H1 (cell line): ENCODE measurements around the gene MFRP. TPM values are rescaled to one million over a fixed set of nuclear protein-coding genes. Genes with fewer than 3 reads are reported as not detected.
A peak's percentile ranks its signal among the peaks of the same experiment; 100 is the strongest.

ENCODE experiments used
- CTCF ChIA-PET: fragments of 300-600 bp; sonication (Branson Sonifier 250); formaldehyde crosslinking; loops from one replicate; lab custom pipeline; 2021; ENCODE audit not compliant: partially characterized antibody; lab: Charles Lee
- POLR2A ChIA-PET: fragments of 300-600 bp; sonication (Branson Sonifier 250); formaldehyde crosslinking; loops from one replicate; lab custom pipeline; 2021; ENCODE audit warnings: inconsistent platforms; ENCODE audit not compliant: partially characterized antibody; lab: Charles Lee
- DNase-seq, 2 experiments: peaks; one replicate each; pipeline versions ENCODE4 v3.0.0 to v3.0.0-alpha.2; 2010 to 2022; ENCODE audit warnings: low spot score in 2 of 2, low read depth in 1 of 2, mixed read lengths in 1 of 2
- FAIRE-seq: peaks from 2 replicates; lab custom pipeline; 2011; peaks lifted over from hg19 to GRCh38; lab: Jason Lieb, UNC
- H2AFZ ChIP-seq: 2 replicates; pipeline ENCODE4 v1.8.1; 2012; ENCODE audit warnings: low read length, inconsistent platforms
- H2AK5ac ChIP-seq: 2 replicates; pipeline ENCODE4 v1.6.1; 2013; ENCODE audit warnings: low read depth, low read length
- H2BK120ac ChIP-seq: replicated peaks from 2 replicates; pipeline ENCODE3; 2013; ENCODE audit warnings: low read depth, low read length, inconsistent platforms
- H2BK12ac ChIP-seq: 2 replicates; pipeline ENCODE4 v1.6.1; 2013; ENCODE audit warnings: low read depth, low read length
- H2BK15ac ChIP-seq: 2 replicates; pipeline ENCODE4 v1.6.1; 2013; ENCODE audit warnings: low read length
- H2BK20ac ChIP-seq: 2 replicates; pipeline ENCODE4 v1.6.1; 2013; ENCODE audit warnings: low read length
- H2BK5ac ChIP-seq: 2 replicates; pipeline ENCODE4 v1.6.1; 2013; ENCODE audit warnings: low read depth, low read length
- H3K14ac ChIP-seq: 2 replicates; pipeline ENCODE4 v1.6.1; 2013; ENCODE audit warnings: inconsistent platforms; ENCODE audit not compliant: insufficient read length
- H3K18ac ChIP-seq: 2 replicates; pipeline ENCODE4 v1.6.1; 2013; ENCODE audit warnings: low read length; ENCODE audit errors: extremely low read depth
- H3K23ac ChIP-seq: 2 replicates; pipeline ENCODE4 v1.6.1; 2013; ENCODE audit warnings: inconsistent platforms; ENCODE audit not compliant: insufficient read length
- H3K23me2 ChIP-seq: 2 replicates; pipeline ENCODE4 v1.6.1; 2013; ENCODE audit warnings: low read depth, low read length
- H3K27ac ChIP-seq: 2 replicates; pipeline ENCODE4 v1.6.1; 2011; ENCODE audit warnings: low read depth, low read length, inconsistent platforms
- H3K27me3 ChIP-seq, 4 experiments: replicated peaks in 1 of 4; 1 replicate in 1 of 4; 2 replicates in 3 of 4; pipeline versions ENCODE4 v1.6.1 to v1.8.1; 2011 to 2013; ENCODE audit warnings: low read length in 3 of 4, mild to moderate bottlenecking in 3 of 4, inconsistent platforms in 2 of 4, mixed read lengths in 2 of 4, moderate library complexity in 1 of 4; ENCODE audit not compliant: control insufficient read depth in 3 of 4, insufficient read depth in 3 of 4; ENCODE audit errors: extremely low read depth in 1 of 4
- H3K36me3 ChIP-seq, 4 experiments: 2 replicates each; pipeline versions ENCODE4 v1.6.1 to v1.8.1; 2011 to 2013; ENCODE audit warnings: mild to moderate bottlenecking in 4 of 4, low read length in 3 of 4, moderate library complexity in 2 of 4, control low read depth in 1 of 4, inconsistent platforms in 1 of 4; ENCODE audit not compliant: insufficient read depth in 4 of 4, control insufficient read depth in 2 of 4
- H3K4ac ChIP-seq: replicated peaks from 2 replicates; pipeline ENCODE3; 2013; ENCODE audit warnings: low read length, low read depth, mixed read lengths, inconsistent platforms; ENCODE audit not compliant: insufficient read length
- H3K4me1 ChIP-seq, 4 experiments: replicated peaks in 1 of 4; 1 replicate in 1 of 4; 2 replicates in 3 of 4; pipeline versions ENCODE4 v1.6.1 to v1.8.1; 2011 to 2013; ENCODE audit warnings: low read length in 3 of 4, inconsistent platforms in 2 of 4, mixed read lengths in 1 of 4; ENCODE audit not compliant: insufficient read depth in 4 of 4, control insufficient read depth in 3 of 4
- H3K4me2 ChIP-seq, 2 experiments: 2 replicates each; pipeline versions ENCODE4 v1.6.1 to v1.8.1; 2011 to 2013; ENCODE audit warnings: low read depth in 2 of 2, low read length in 2 of 2, control low read depth in 1 of 2, inconsistent platforms in 1 of 2, mild to moderate bottlenecking in 1 of 2; ENCODE audit not compliant: insufficient read depth in 1 of 2
- H3K4me3 ChIP-seq, 4 experiments: fragments of 200-600, 300-600 bp in 1 of 4; sonication (generic), shearing (Covaris generic), sonication (Bioruptor Twin) in 1 of 4; 2 replicates each; pipeline versions ENCODE4 v1.5.1 to v1.8.1; 2011 to 2016; ENCODE audit warnings: low read length in 4 of 4, low read depth in 3 of 4, control low read depth in 2 of 4, inconsistent platforms in 2 of 4, mild to moderate bottlenecking in 2 of 4, mixed read lengths in 1 of 4, moderate library complexity in 1 of 4; ENCODE audit not compliant: insufficient read depth in 2 of 4; ENCODE audit errors: extremely low read depth in 1 of 4
- H3K56ac ChIP-seq: replicated peaks from 2 replicates; pipeline ENCODE3; 2013; ENCODE audit warnings: low read depth, mild to moderate bottlenecking, mixed read lengths, low read length, inconsistent platforms; ENCODE audit not compliant: insufficient read length
- H3K79me1 ChIP-seq: 2 replicates; pipeline ENCODE4 v1.6.1; 2013; ENCODE audit warnings: low read depth, low read length, control low read depth
- H3K79me2 ChIP-seq, 2 experiments: 2 replicates each; pipeline versions ENCODE4 v1.6.1 to v1.8.1; 2012 to 2013; ENCODE audit warnings: low read length in 2 of 2, mild to moderate bottlenecking in 2 of 2, inconsistent platforms in 1 of 2; ENCODE audit not compliant: insufficient read depth in 2 of 2, control insufficient read depth in 1 of 2
- H3K9ac ChIP-seq, 4 experiments: replicated peaks in 1 of 4; 1 replicate in 1 of 4; 2 replicates in 3 of 4; pipeline versions ENCODE4 v1.6.1 to v1.8.1; 2011 to 2013; ENCODE audit warnings: low read depth in 3 of 4, low read length in 3 of 4, control low read depth in 2 of 4, mild to moderate bottlenecking in 2 of 4, moderate library complexity in 2 of 4, inconsistent platforms in 1 of 4; ENCODE audit errors: extremely low read depth in 1 of 4
- H3K9me3 ChIP-seq, 2 experiments: 2 replicates each; pipeline versions ENCODE4 v1.6.1 to v1.8.1; 2012 to 2013; ENCODE audit warnings: mild to moderate bottlenecking in 2 of 2, moderate library complexity in 2 of 2, control low read depth in 1 of 2, inconsistent platforms in 1 of 2, low read depth in 1 of 2, low read length in 1 of 2, mixed read lengths in 1 of 2; ENCODE audit not compliant: insufficient read depth in 2 of 2
- H4K20me1 ChIP-seq, 2 experiments: replicated peaks in 1 of 2; 2 replicates each; pipeline versions ENCODE3 to v1.8.1; 2011 to 2013; ENCODE audit warnings: inconsistent platforms in 2 of 2, low read length in 2 of 2, mild to moderate bottlenecking in 1 of 2; ENCODE audit not compliant: insufficient read depth in 2 of 2, control insufficient read depth in 1 of 2
- H4K5ac ChIP-seq: 2 replicates; pipeline ENCODE4 v1.6.1; 2013; ENCODE audit warnings: low read length, low read depth, mixed read lengths, inconsistent platforms; ENCODE audit not compliant: insufficient read length
- H4K8ac ChIP-seq: 2 replicates; pipeline ENCODE4 v1.8.0; 2013; ENCODE audit warnings: mild to moderate bottlenecking, moderate library complexity, low read length, inconsistent platforms; ENCODE audit not compliant: insufficient read depth; ENCODE audit errors: extremely low read depth
- H4K91ac ChIP-seq: replicated peaks from 2 replicates; pipeline ENCODE3; 2013; ENCODE audit warnings: low read length, mixed read lengths, inconsistent platforms; ENCODE audit not compliant: insufficient read length
- ATF3 ChIP-seq: IDR thresholded peaks from 2 replicates; pipeline ENCODE4 v1.6.1; 2011; ENCODE audit warnings: low read depth, mild to moderate bottlenecking, low read length; ENCODE audit not compliant: insufficient read depth
- BCL11A ChIP-seq, 2 experiments: IDR thresholded peaks; one replicate each; pipeline ENCODE4 v1.6.1; 2011; ENCODE audit warnings: low read depth in 2 of 2, low read length in 2 of 2, mild to moderate bottlenecking in 2 of 2
- CREB1 ChIP-seq: IDR thresholded peaks from 2 replicates; pipeline ENCODE4 v1.6.1; 2012; ENCODE audit warnings: inconsistent platforms
- CTCF ChIP-seq, 3 experiments: IDR thresholded peaks; 1 replicate in 2 of 3; 2 replicates in 1 of 3; pipeline versions ENCODE4 v1.5.1 to v1.6.1; 2011; ENCODE audit warnings: low read length in 3 of 3, mild to moderate bottlenecking in 3 of 3, inconsistent platforms in 2 of 3, low read depth in 1 of 3, moderate library complexity in 1 of 3; ENCODE audit not compliant: insufficient read depth in 1 of 3; ENCODE audit errors: control extremely low read depth in 1 of 3
- HDAC6 ChIP-seq: IDR thresholded peaks from one replicate; pipeline ENCODE4 v1.7.1; 2012; ENCODE audit warnings: low read depth, mild to moderate bottlenecking, inconsistent platforms, low read length, moderate library complexity
- JUN ChIP-seq: IDR thresholded peaks from 2 replicates; pipeline ENCODE4 v1.6.1; 2011; ENCODE audit warnings: low read depth, mild to moderate bottlenecking, improper control_type of control experiment, low read length
- JUND ChIP-seq: IDR thresholded peaks from 2 replicates; pipeline ENCODE4 v1.6.1; 2011; ENCODE audit warnings: mild to moderate bottlenecking, improper control_type of control experiment, low read length
- MAX ChIP-seq: IDR thresholded peaks from 2 replicates; pipeline ENCODE4 v1.6.1; 2012; ENCODE audit warnings: inconsistent platforms
- RBBP5 ChIP-seq: IDR thresholded peaks from 2 replicates; pipeline ENCODE4 v1.7.1; 2012; ENCODE audit warnings: low read depth, mild to moderate bottlenecking, inconsistent platforms, low read length, moderate library complexity, borderline replicate concordance
- WGBS, 2 experiments: shearing (Covaris generic) in 1 of 2; methylation state at CpG; one replicate each; pipeline versions ENCODE4 v1.1.6 to v1.1.7; 2013 to 2015; ENCODE audit warnings: low lambda C conversion rate in 2 of 2, mixed read lengths in 2 of 2, inconsistent platforms in 1 of 2, low coverage in 1 of 2, missing lambda C conversion rate in 1 of 2; ENCODE audit not compliant: insufficient replicate concordance in 2 of 2, insufficient coverage in 1 of 2, insufficient read length in 1 of 2; ENCODE audit errors: extremely low coverage in 1 of 2, missing lambda C conversion rate in 1 of 2; 5-methylcytosine and 5-hydroxymethylcytosine counted together
- polyA plus RNA-seq, 7 experiments: library from polyadenylated mRNA; depleted of rRNA in 3 of 7; stranded (reverse) in 5 of 7; unstranded in 2 of 7; fragments of >200 nt in 5 of 7; fragments of 200-250 nt in 2 of 7; gene quantifications; 1 replicate in 5 of 7; 2 replicates in 1 of 7; 4 replicates in 1 of 7; pipeline versions ENCODE4 v1.2.1 to v1.2.3, GENCODE V29; 2011 to 2013; ENCODE audit warnings: missing spikeins in 2 of 7, mixed read lengths in 2 of 7
- total RNA-seq: library from RNA; stranded (reverse); fragmentation: NEBNext Ultra II Directional; extraction: Animal tissue kit (Norgen Biotek cat#: 25700); gene quantifications from 2 replicates; pipeline ENCODE4 v1.2.1, GENCODE V29; 2021

The MFRP gene
- total and polyA plus RNA-seq, 2 of the 8 experiments (the other 6 are each of a cell fraction or from before 2014, with no cell fraction given) = 0.02 TPM; not detected in 1

DNA sequence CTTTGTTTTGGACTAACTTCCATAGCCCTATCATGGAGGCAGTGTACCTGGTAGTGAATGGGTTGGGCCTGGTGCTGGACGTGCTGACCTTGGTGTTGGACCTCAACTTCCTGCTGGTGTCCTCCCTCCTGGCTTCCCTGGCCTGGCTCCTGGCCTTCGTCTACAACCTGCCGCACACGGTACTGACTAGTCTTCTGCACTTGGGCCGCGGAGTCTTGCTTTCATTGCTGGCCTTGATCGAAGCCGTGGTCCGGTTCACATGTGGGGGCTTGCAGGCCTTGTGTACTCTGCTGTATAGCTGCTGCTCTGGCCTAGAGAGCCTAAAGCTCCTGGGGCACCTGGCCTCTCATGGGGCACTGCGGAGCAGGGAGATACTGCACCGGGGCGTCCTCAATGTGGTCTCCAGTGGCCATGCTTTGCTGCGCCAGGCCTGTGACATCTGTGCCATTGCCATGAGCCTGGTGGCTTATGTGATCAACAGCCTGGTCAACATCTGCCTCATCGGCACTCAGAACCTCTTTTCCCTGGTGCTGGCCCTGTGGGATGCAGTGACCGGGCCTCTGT is 11.3 kb downstream of the MFRP start:
- Histone ChIP-seq H2BK120ac (no peak overlapping the region), H3K27ac (peak overlapping the region; percentile 89), H3K4ac (peak overlapping the region; percentile 35), H3K79me1 (peaks cover 12% of the 10 kb centered on the region), H3K4me2 (peak overlapping the region; percentile 96 to 98), H2BK5ac (peak overlapping the region; percentile 24; the same call in 1 of the 2 replicates), H3K27me3 (peaks cover 4 to 16% (median 13%) of the 10 kb centered on the region in 4 experiments; a peak in 6 of 7 replicates), H3K36me3 (peaks cover 0 to 6% (median 2%) of the 10 kb centered on the region in 4 experiments; a peak in 1 of 8 replicates), H3K23me2 (peaks cover 11% of the 10 kb centered on the region; the same call in 1 of the 2 replicates), H4K91ac (no peak overlapping the region), H3K56ac (no peak overlapping the region), H4K8ac (peak overlapping the region; percentile 1), H2AK5ac (no peak overlapping the region; the same call in 1 of the 2 replicates), H4K5ac (no peak overlapping the region), H2BK15ac (no peak overlapping the region), H2BK12ac (peak overlapping the region; percentile 20), H3K4me1 (peaks cover 5 to 27% (median 20%) of the 10 kb centered on the region in 4 experiments), H3K79me2 (peaks cover 5 to 26% of the 10 kb centered on the region in 2 experiments; a peak in 3 of 4 replicates), H3K14ac (no peak overlapping the region), H3K23ac (no peak overlapping the region), H2BK20ac (no peak overlapping the region), H3K18ac (no peak overlapping the region), H3K9ac (peak overlapping the region; percentile 35 to 97 (median 94); a peak in 6 of 7 replicates), H3K4me3 (peak overlapping the region; percentile 92 to 96 (median 96)), H3K9me3 (no peaks in the 10 kb centered on the region), H4K20me1 (peaks cover 3 to 11% of the 10 kb centered on the region in 2 experiments), H2AFZ (no peak overlapping the region)
- no peak for FAIRE-seq
- CTCF ChIA-PET = interaction anchor here (0.7 to 20.0 kb wide), 5 partner anchors 15 to 788 kb away, joined by 3 to 415 read pairs (median 4); partner anchors contain the start of gene MCAM
- 87% methylated on average over 15 of the region's 15 CpGs; no CpG with 5 or more reads in 1 of the 2 experiments for WGBS, 2 experiments
- DNase-seq = no peak
- POLR2A ChIA-PET = interaction anchor here (1.3 to 3.9 kb wide), 4 partner anchors 13 to 34 kb away, joined by 3 to 29 read pairs (median 10); no protein-coding TSS in a partner anchor
- TF ChIP-seq HDAC6 = no peak
- no peak for TF ChIP-seq JUN
- no peak for TF ChIP-seq RBBP5
- no peak for TF ChIP-seq ATF3
- no peak for TF ChIP-seq CTCF (IDR thresholded peaks at IDR 0.05; ENCODE audit: control extremely low read depth in 1 of 3, insufficient read depth in 1 of 3, low read depth in 1 of 3, low read length in 3 of 3)
- no peak for TF ChIP-seq CREB1
- TF ChIP-seq MAX = no peak
- no peak for TF ChIP-seq JUND
- TF ChIP-seq BCL11A (IDR thresholded peaks at IDR 0.05; ENCODE audit: low read depth in 2 of 2, low read length in 2 of 2) = no peak
